AG08396 (cell line): ENCODE data around the gene HEBP1.
A peak's percentile ranks its signal among the peaks of the same experiment; 100 is the strongest.

Experiments used
- DNase-seq: peaks from one replicate; pipeline ENCODE4 v3.0.0; 2012; ENCODE audit warnings: low spot score, mixed read lengths

HEBP1 gene

GRCh38 chr12:12951504-12951903, 48.6 kb downstream of the HEBP1 start:
- no peak for DNase-seq

GRCh38 chr12:12947902-12948301, 52.2 kb downstream of the HEBP1 start:
- no peak for DNase-seq

GRCh38 chr12:12946686-12947355, 53.2 kb downstream of the HEBP1 start:
- DNase-seq, result peak; percentile 21

GRCh38 chr12:12945591-12945990, 54.5 kb downstream of the HEBP1 start:
- DNase-seq, result no peak

GRCh38 chr12:12943586-12944260, 56.3 kb downstream of the HEBP1 start:
- peak; percentile 35 for DNase-seq

GRCh38 chr12:12941450-12942350, 58.4 kb downstream of the HEBP1 start:
- no peak for DNase-seq

GRCh38 chr12:12939888-12940287, 60.2 kb downstream of the HEBP1 start:
- no peak for DNase-seq

GRCh38 chr12:12938541-12938940, 61.5 kb downstream of the HEBP1 start:
- no peak for DNase-seq

GRCh38 chr12:12936983-12937491, 63.0 kb downstream of the HEBP1 start:
- DNase-seq, result no peak

- DNase-seq, result no peak
These were observed 65.5 kb downstream of the HEBP1 start for GRCh38 chr12:12934556-12934955.

- no peak for DNase-seq
These were observed 66.3 kb downstream of the HEBP1 start for GRCh38 chr12:12933742-12934141.

- DNase-seq, result no peak
These were observed 69.3 kb downstream of the HEBP1 start for GRCh38 chr12:12930633-12931219.

GRCh38 chr12:12929696-12930095, 70.4 kb downstream of the HEBP1 start:
- no peak for DNase-seq

- DNase-seq, result peak; percentile 82
These were observed 72.6 kb downstream of the HEBP1 start for GRCh38 chr12:12927211-12928079.

- DNase-seq, result no peak
These were observed 73.4 kb downstream of the HEBP1 start for GRCh38 chr12:12926571-12927071.

GRCh38 chr12:12925388-12925787, 74.7 kb downstream of the HEBP1 start:
- no peak for DNase-seq
